Adrenal gland (tissue), 5 donors: ENCODE data around the gene MYO1B.

Source experiments
- POLR2A ChIP-seq, 2 donors: fragments of 450-650 bp; IDR thresholded peaks; one replicate each; pipeline ENCODE4 v1.6.1; 2017; ENCODE audit warnings: antibody characterized with exemption in 2 of 2, mild to moderate bottlenecking in 2 of 2, moderate library complexity in 1 of 2
- TF ChIP-seq, protein P1 (sequence below), 6 experiments: fragments of 450-650 bp in 4 of 6; fragments of 200-600 bp in 2 of 6; sonication (generic) in 1 of 6; IDR thresholded peaks; 1 replicate in 5 of 6; 2 replicates in 1 of 6; pipeline versions ENCODE4 v1.5.1 to v1.8.0; 2016 to 2021; ENCODE audit warnings: antibody characterized with exemption in 6 of 6, mild to moderate bottlenecking in 2 of 6, moderate library complexity in 1 of 6
- donor health status: DM: no; HTN: no; CAD: no.

DNA sequence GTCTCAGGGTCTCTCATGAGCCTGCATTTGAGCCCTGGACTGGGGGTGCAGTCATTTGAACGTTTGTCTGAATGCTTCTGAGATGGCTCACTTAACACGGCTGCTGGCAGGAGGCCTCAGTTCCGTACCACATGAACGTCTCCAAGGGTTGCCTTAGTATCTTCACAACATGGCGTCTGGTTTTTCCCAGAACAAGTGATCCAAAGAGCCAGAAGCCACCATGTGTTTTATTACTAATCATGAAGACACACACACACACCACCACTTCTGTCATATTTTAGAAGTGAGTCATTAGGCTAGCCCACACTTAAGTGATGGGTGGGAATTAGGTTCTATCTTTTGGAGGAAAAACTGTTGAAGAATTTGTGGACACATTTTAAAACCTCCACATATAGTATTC lies 15.0 kb upstream of the MYO1B start:
- TF ChIP-seq, protein P1, sequence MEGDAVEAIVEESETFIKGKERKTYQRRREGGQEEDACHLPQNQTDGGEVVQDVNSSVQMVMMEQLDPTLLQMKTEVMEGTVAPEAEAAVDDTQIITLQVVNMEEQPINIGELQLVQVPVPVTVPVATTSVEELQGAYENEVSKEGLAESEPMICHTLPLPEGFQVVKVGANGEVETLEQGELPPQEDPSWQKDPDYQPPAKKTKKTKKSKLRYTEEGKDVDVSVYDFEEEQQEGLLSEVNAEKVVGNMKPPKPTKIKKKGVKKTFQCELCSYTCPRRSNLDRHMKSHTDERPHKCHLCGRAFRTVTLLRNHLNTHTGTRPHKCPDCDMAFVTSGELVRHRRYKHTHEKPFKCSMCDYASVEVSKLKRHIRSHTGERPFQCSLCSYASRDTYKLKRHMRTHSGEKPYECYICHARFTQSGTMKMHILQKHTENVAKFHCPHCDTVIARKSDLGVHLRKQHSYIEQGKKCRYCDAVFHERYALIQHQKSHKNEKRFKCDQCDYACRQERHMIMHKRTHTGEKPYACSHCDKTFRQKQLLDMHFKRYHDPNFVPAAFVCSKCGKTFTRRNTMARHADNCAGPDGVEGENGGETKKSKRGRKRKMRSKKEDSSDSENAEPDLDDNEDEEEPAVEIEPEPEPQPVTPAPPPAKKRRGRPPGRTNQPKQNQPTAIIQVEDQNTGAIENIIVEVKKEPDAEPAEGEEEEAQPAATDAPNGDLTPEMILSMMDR (IDR thresholded peaks at IDR 0.05): no peak
- TF ChIP-seq POLR2A (IDR thresholded peaks at IDR 0.05): no peak
